GM19395 (cell line): Measurements from ENCODE around the gene SLC10A7.
A peak's percentile ranks its signal among the peaks of the same experiment; 100 is the strongest.

Experiments used
- ATAC-seq: cut with Tn5 transposase; IDR thresholded peaks from one replicate; pipeline ENCODE4 v1.9.1; 2021; ENCODE audit warnings: mild to moderate bottlenecking, moderate library complexity; ENCODE audit not compliant: unreplicated experiment

Gene SLC10A7

DNA sequence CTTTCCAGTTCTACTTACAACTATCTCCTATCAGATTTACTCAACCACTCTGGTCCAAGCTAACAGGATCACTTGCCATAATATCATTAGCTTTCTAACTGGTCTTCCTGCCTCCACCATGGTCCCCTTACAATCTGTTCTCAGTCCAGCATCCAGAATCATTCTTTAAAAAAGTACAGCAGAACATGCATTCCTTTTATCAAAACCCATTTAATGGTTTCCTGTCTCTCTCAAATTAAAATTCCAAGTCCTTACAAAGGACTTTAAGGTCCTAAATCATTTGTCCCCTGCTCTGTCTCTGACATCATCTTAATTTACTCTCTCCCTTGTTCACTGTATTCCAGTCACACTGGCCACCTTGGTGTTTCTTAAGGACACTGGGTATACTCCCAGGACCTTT is 202.8 kb downstream of the SLC10A7 start:
- ATAC-seq = no peak

DNA sequence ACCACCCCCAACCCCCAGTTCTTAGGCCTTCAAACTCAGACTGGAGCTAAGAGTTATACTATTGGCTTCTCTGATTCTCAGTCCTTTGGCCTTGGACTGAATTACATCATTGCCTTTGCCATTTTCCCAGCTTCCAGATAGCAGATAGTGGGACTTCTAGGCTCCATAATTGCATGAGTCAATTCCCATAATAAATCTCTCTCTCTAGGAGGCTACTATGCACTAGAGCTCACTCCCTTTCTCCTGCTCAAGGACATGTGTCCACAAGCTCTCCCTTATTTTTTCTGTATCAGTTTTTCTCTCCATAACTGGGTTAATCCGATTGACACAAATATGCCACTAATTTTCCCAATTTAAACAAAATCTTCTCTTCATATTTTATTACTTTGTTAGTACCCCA is 204.0 kb downstream of the SLC10A7 start:
- no peak for ATAC-seq

DNA sequence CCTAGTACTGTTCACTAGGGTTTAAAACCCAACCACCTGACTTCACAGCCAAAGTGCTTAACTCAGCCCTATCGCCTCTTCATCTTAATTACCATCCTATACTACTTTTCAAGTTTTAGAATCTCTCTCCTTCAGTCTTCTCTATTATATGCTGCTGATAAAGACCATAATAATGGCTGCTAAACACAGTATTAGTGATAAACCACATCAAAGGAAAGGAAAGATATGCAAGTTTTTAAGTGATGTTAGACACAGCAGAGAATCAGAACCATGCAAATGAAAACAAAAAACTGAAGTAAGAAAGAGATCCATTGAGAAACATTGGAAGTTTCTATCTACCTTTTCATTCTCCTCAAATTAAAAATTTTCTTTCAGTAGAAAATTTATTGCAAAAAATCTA is 206.6 kb downstream of the SLC10A7 start:
- no peak for ATAC-seq

DNA sequence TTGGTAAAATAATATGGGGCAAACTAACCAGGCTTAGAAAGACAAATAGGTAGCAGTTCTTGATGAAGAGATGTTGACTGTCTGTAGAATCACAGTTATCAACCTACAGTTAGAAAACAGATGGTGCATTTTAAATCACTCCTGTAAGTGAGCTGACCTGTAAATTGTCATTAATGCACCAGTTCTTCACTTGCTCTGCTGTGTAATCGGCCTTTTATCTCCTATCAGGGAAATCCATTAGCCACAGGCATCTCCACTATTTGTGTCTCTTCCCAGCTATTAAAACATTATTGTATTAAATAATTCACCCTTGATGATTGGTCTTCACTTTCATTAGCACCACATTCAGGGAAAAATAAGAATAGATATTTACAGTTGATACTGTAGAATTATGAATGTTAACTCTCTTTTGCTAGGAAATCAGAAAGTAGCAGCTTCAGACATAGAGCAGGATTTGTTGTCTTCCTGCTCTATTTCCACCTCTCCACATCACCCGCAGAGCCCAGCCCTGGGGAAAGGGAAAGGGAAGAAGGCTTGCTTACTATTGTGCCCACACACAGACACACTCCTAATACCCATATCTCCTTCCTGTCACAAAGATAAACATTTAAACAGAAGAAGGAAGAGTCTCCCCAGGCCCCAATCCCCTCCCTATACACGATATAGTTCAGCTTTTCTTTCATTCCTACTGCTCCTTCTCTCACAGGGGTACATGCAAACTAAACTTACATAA is 210.3 kb downstream of the SLC10A7 start:
- ATAC-seq = no peak

DNA sequence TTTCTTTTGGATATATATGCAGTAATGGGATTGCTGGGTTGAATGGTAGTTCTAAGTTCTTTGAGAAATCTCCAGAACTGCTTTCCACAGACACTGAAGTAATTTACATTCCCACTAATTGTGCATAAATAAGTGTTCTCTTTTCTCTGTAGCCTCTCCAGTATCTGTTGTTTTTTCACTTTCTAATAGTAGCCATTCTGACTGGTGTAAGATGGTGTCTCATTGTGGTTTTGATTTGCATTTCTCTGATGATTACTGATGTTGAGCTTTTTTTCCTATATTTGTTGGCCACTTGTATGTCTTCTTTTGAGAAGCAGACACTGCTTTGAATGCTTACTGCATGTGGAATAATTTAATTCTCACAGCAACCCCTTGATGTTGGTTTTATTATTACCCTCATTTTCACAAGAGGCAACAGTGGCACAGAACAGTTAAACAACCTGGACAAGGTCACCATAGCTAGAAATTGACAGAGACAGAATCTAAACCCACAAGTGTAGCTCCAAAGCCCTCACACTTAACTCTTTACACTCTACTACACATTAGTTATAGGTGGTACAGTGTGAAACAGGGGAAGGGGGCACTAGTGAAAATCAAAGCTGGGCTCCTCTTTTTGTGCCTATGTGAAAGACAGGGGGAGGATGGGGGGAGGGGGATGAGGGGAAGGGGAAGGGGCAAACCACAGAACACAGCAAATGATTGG is 211.3 kb downstream of the SLC10A7 start:
- ATAC-seq = peak; percentile 96

DNA sequence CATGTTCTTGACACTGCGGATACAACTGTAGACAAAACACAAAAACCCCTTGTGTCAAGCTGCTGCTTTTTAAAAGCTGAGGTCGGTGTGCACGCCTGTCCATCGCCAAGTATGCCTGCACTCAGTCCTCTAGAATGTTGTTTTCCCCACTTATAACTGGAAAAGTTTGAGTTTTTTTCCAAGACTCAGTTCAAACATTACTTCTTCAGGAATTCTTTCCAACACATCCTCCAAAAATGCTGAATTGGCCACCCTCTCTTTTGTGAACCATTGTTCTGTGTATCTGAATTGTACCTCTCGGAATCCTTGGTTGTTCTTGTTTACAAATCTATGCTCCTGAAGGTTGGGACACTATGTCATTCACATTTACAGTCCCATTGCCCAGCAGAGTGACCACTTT is 212.8 kb downstream of the SLC10A7 start:
- ATAC-seq = no peak

DNA sequence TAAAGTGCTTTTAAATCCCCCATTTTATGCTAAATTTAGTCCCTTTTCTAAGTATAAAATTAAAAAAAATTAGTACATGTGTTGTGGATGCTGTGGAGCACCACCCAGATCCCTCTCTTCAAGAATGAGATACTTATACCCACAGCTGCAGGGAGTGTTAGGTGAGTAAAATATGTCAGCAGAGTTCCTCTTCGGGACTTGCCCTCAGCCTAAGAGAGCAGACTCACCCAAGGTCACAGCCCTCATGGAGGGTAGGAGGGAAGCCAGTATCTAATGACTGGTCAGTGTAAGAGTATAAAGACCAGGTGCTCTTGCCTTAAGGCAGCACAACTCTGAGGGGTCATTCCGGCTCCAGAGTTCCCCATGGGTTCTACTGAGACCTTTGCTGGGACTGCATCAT is 218.9 kb downstream of the SLC10A7 start:
- ATAC-seq = no peak

DNA sequence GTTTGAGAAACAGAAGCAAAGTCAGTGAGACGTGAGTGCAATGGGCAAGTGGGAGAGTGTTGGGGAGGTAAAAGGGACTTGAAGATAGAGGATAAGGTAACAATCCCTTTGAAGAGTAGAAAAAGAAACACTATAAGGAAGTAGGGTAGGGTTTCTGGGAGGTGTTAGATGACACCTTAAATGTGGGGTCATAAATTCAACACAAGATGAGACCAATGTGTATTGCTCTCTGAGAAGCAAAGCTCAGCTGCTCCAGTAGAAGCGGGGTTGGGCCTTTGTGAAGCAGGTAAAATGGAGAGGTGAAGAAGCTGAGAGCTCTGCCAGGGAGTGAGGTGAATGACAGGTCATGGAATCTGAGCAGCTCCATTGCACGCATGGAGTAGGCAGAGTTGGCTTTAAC is 222.1 kb downstream of the SLC10A7 start:
- no peak for ATAC-seq

DNA sequence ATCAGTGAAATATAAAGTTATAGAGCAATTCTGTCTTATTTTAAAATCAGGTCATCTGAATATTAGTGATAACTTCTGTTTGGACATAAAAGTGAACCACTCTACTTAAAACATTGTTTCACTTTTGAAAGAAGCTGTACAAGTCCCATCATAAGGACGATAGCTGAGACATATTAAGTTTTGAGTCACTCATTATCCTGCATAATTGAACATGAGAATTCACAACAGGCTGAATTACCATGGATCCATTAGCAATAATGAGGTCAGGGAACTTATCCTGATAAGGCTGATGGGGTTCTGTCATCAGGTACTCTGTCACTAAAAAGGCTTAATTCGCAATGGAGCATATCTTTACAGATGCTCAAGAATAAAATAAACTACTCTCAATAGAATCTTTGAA is 227.0 kb downstream of the SLC10A7 start:
- ATAC-seq = no peak

DNA sequence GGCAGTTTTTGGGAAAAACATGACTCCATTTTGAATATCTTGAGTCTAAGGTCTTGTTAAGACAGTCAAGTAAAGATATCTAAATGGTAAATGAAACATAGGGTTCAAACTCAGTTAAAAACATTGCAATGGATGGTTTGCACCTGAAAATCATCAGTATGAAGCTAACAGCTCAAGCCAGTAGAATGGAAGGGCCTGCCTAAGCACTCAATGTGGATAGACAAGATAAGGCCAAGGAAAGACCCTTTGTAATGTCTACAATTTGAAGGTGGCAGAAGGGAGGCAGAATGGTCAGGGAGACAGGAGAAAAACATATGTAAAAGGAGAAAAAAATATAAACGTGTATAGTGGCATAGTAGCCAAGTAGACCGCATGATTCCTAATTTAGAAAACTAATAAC is 229.2 kb downstream of the SLC10A7 start:
- ATAC-seq = no peak

DNA sequence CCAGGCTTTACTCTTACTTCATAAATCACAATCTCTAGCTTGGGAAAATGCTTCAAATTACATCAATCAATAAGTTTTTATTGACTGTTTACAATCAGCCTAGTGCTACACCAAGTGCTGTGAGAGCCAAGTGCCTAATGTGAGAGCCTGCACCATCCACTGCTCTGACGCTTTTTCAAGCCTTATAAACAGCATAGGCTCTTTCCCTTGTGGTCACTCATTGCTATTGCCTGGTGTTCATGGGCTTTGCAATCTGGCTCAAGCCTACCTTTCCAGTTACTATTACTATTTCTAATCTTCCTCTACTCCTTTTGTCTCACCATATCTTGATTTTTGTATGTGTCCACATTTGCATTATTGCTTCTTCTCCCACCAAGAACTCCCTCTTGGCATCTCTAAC is 230.4 kb downstream of the SLC10A7 start:
- ATAC-seq = no peak

DNA sequence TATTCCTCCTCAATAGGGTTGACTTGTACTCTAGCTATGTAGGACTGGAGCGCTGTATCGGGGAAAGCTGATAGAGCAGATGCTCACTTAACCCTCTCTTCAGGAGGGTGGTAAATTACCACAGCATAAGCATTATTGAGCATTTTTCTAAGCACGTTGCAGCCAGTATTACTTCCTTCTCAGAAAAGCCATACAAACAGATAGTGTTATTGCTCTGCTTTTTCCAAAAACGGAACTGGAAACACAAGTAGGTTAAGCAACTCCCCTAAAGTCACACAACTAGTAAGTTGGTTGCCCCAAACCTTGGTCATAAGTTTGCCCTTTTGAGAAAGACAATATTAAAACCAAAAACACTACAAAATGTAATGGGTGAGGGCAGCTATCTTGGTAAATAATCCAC is 233.5 kb downstream of the SLC10A7 start:
- no peak for ATAC-seq

DNA sequence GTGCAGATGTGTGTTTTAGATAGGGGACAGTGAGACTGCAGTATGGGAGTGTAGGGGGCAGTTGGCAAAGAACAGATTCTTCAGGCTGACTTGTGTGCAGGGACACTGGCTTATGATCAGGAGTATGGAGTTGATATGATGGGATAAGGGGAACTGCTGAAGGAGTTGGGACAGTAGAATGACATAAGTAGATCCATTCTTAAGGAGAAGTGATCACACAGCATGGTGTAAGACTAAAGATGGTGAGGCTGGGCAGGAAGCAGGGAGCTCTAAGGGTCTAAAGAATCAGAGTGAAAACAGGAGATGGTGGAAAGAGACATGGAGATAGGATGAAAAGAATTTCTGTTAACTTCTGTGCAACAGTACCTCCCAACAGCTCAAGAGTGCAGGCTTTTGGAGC is 236.7 kb downstream of the SLC10A7 start:
- ATAC-seq = no peak

DNA sequence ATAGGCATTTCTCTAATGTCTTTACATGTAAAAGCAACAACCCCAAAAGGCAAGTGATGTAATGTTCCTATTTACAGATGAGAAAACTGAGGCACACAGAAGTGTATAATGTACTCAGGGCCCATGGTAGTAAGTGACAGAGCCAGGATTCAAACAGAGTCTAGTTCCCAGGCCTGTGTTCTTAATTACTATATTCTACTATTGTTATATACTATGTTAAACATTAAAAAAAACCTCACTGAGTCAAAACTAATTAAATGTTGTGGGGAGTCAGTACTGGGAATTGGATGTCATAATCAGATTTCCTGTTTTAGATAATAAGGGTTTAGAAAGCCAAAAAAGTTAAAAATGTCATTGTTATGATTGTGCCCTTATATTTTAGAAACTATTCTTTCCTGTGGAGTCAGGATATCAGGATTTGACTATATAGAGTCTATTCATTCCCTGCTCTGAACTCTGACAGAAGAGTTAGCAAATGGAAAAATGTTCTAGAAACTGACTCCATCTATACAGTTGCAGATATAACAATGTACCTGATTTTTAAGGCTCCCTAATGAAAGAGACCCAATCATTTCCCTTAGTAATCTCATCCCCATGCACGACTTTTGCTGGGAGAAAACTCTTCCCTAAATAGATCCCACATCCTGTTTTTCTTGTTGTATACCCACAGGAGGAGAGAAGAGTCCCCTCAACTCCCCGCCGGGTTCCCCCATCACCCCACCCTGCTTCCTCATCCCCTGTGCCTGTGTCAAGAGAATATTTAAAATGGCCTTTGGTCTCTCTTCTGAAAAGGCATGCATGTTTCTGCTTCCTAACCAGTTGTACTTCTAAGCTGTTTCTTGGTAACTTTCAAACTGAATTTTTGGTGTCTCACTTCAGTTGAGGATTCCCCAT is 237.7 kb downstream of the SLC10A7 start:
- ATAC-seq = no peak

DNA sequence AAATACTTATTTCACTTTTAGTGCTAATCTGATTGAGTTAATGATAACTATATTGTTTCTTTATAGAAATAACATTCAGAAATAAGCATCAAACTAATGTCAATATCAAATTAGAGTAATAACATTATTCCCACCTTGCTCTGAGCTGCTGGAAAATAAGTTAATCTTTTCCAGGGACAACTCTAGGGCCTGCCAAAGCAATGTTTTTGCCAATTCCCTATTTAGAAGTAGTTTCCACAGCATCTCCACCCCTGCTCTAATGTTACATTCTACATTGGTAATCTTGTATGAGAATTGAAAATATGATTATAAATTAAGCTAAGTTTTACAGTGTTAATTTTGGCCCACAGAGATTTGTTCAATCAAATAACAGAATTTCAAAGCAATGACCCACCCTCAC is 239.1 kb downstream of the SLC10A7 start:
- ATAC-seq = no peak

DNA sequence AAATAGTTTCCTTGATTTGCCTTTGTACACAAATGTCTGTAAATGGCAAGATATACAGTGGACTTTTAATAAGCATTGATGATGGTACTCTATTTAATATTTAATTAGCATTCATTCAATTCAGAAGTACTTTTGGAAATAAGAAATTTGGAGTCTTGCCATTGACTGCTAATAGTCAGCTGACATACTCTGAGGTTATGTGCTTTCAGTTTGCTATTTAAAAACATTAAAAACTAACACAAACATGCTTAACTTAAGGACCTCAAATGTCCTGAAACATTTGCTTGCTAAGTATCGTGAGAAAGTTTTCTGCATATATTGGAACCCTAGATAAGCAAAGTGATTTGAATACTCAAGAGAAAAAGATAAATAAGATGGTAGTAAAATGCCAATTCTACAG is 242.8 kb downstream of the SLC10A7 start:
- ATAC-seq = no peak

DNA sequence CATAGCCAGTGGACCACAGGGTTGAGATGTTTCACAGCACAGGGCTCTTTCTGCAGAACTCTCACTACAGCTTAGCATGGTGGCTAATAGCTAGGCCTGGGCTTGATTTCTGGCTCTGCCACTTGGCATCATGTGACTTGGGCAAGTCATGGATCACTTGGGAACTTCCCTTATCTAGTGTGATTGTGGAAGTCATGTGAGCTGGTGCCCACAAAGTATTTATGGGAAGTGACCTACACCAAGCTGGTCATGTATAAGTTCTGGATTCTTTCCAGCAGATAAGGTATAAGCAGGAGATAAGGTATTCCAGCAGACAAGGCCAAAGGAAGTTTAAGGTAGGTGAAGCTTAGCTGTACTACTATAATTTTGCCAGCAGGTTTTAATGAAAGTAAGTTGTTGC is 246.4 kb downstream of the SLC10A7 start:
- no peak for ATAC-seq

DNA sequence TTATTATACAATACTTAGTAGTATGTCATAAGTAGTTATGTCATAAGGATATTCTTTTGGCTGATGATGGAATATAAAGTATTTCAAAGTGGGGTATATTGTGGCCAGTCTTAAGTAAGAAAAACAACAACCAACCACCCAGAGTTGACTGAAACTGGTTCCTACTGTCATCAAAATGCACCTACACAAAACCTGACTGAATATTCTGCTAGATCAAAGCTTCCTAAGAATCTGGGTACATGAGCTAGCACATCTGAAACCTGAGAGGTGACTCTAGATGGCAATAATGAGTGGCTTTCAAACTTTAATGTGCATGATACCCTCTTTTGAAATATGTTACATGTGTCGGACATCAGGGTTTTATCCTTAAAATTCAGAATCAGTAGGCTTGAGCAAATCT is 247.0 kb downstream of the SLC10A7 start:
- no peak for ATAC-seq

DNA sequence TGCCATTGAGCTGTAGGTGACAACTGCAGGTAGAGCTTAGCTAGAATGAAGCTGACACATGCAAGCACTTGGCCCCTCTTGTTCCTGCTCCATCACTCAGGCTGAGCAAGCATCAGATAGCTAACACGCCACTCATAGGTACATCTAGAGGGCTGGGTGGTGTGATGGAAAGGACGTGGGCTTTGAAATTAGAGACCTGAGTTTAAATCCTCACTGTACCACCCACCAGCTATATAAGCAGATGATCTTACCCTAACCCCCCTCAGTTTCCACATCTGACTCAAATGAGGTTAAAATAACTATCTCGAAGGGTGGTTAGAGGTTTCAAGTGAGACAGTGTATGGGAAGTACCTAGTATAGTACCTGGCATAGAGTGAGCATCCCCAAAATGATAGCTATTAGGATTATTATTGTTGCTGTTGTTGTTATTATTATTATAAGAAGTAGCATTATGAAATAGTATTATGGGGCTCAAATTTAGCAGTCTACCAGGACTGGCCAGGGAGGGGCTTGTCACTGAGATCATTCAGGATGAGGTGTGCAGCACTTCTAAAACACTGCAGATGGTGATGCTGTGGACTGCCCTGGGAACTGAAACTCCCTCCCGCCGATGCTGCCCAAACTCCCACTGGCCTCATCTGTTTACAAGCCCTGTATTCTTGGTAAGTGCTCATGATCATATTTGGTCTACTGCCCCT is 248.4 kb downstream of the SLC10A7 start:
- peak; percentile 68 for ATAC-seq

DNA sequence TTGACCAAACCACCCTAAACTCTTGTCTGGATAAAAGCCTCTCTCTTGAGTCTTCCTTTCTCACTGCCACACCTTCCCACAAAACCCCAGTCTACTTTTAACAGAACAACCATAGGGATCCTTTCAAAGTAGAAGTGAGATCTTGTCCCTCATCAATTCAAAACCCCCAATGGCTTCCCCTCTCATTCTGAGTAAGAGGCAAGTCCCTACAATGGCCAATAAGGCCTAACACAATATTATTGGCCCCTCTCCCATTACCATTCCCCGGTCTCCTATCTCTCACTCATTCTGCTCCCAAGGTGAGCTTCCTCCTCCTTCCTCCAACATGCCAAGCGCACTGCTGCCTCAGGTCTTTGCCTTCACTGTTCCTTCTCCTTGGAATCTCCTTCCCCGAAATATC is 250.3 kb downstream of the SLC10A7 start:
- no peak for ATAC-seq

DNA sequence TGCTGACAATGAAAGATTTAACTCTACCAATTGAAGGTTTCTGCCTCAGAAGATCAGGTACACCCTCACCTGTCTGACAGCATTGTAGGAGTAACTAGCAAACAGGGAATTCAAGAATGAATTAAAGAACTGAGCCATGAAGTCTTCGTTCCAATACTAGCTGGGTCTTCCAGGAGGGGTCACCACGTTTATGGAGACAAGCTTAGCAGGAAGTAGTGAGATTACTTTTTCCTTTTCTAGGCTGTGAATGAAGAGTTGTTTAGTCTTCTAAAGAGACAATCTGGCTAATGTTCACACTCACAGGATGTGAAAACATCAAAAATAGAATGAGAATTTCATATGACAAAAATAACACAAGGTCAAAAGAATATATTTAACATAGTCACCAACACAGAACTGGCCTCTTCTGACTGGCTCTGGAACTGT is 252.5 kb downstream of the SLC10A7 start:
- peak; percentile 66 for ATAC-seq
